Measurements from ENCODE around the gene SLC43A2. TPM values are rescaled to one million over a fixed set of nuclear protein-coding genes. Genes with fewer than 3 reads are reported as not detected.

Gene SLC43A2
- total RNA-seq, 1 donor from 2014 or later, result 30.8 TPM

GRCh38 chr17:1628856-1629503 lies 346 bp upstream of the SLC43A2 start:
- intact Hi-C loops (cut with DNase I), result loop anchor here (5.0 kb wide), 1 partner anchor 52 kb away; no protein-coding TSS in a partner anchor
- ATAC-seq (peak; percentile 88), DNase-seq (ENCODE audit: low spot score) (peak; percentile 97)

GRCh38 chr17:1627182-1627981 lies 1.3 kb downstream of the SLC43A2 start:
- ATAC-seq (peak; percentile 4), DNase-seq (ENCODE audit: low spot score) (no peak)
- intact Hi-C loops (cut with DNase I), result loop anchor here (5.0 kb wide), 1 partner anchor 50 kb away; no protein-coding TSS in a partner anchor

GRCh38 chr17:1626333-1626732 lies 2.3 kb downstream of the SLC43A2 start:
- DNase-seq (ENCODE audit: low spot score) (no peak), ATAC-seq (no peak)
- intact Hi-C loops (cut with DNase I), result loop anchor here (5.0 kb wide), 1 partner anchor 49 kb away; no protein-coding TSS in a partner anchor

GRCh38 chr17:1625581-1625980 lies 3.1 kb downstream of the SLC43A2 start:
- DNase-seq (ENCODE audit: low spot score) (no peak), ATAC-seq (no peak)
- intact Hi-C loops (cut with DNase I), result loop anchor here (5.0 kb wide), 1 partner anchor 48 kb away; no protein-coding TSS in a partner anchor

- ATAC-seq (no peak), DNase-seq (ENCODE audit: low spot score) (no peak)
- intact Hi-C loops (cut with DNase I), result loop anchor here (5.0 kb wide), 1 partner anchor 48 kb away; no protein-coding TSS in a partner anchor
Measured at GRCh38 chr17:1625053-1625452, 3.6 kb downstream of the SLC43A2 start.

GRCh38 chr17:1624650-1625049 lies 4.0 kb downstream of the SLC43A2 start:
- ATAC-seq, result no peak
- intact Hi-C loops (cut with DNase I), result loop anchor here (5.0 kb wide), 1 partner anchor 47 kb away; no protein-coding TSS in a partner anchor

GRCh38 chr17:1623057-1623630 lies 5.5 kb downstream of the SLC43A2 start:
- intact Hi-C loops (cut with DNase I), result no loop called here
- ATAC-seq (no peak), DNase-seq (ENCODE audit: low spot score) (no peak)

More at GRCh38 chr17:1624650-1625049, 4.0 kb downstream of the SLC43A2 start:
- DNase-seq (ENCODE audit: low spot score), result no peak

GRCh38 chr17:1621273-1621954 lies 7.2 kb downstream of the SLC43A2 start:
- intact Hi-C loops (cut with DNase I), result no loop called here
- no peak for ATAC-seq
- DNase-seq (ENCODE audit: low spot score), result no peak

- no peak for DNase-seq (ENCODE audit: low spot score)
- intact Hi-C loops (cut with DNase I), result no loop called here
- ATAC-seq, result no peak
Measured at GRCh38 chr17:1620486-1620885, 8.1 kb downstream of the SLC43A2 start.

GRCh38 chr17:1617620-1618174 lies 10.9 kb downstream of the SLC43A2 start:
- peak; percentile 31 for ATAC-seq
- intact Hi-C loops (cut with DNase I), result no loop called here
- DNase-seq (ENCODE audit: low spot score), result no peak

GRCh38 chr17:1616101-1616500 lies 12.5 kb downstream of the SLC43A2 start:
- no peak for DNase-seq (ENCODE audit: low spot score)
- no peak for ATAC-seq
- intact Hi-C loops (cut with DNase I), result no loop called here

GRCh38 chr17:1612400-1612799 lies 16.2 kb downstream of the SLC43A2 start:
- ATAC-seq, result no peak
- intact Hi-C loops (cut with DNase I), result no loop called here

GRCh38 chr17:1611715-1612114 lies 16.9 kb downstream of the SLC43A2 start:
- intact Hi-C loops (cut with DNase I), result no loop called here
- DNase-seq (ENCODE audit: low spot score) (no peak), ATAC-seq (peak; percentile 29)

More at GRCh38 chr17:1612400-1612799, 16.2 kb downstream of the SLC43A2 start:
- DNase-seq (ENCODE audit: low spot score), result no peak

- intact Hi-C loops (cut with DNase I), result no loop called here
- no peak for DNase-seq (ENCODE audit: low spot score)
- ATAC-seq, result no peak
Measured at GRCh38 chr17:1608676-1609075, 20.0 kb downstream of the SLC43A2 start.

GRCh38 chr17:1607971-1608320 lies 20.7 kb downstream of the SLC43A2 start:
- DNase-seq (ENCODE audit: low spot score) (no peak), ATAC-seq (no peak)
- intact Hi-C loops (cut with DNase I), result no loop called here

GRCh38 chr17:1606352-1606985 lies 22.2 kb downstream of the SLC43A2 start:
- intact Hi-C loops (cut with DNase I), result no loop called here
- DNase-seq (ENCODE audit: low spot score), result no peak
- peak; percentile 4 for ATAC-seq

- intact Hi-C loops (cut with DNase I), result no loop called here
- DNase-seq (ENCODE audit: low spot score) (no peak), ATAC-seq (no peak)
Measured at GRCh38 chr17:1605681-1606351, 22.8 kb downstream of the SLC43A2 start.

Data from sciatic nerve (tissue), 2 donors.